ENCODE data around the gene CDK18. TPM values are rescaled to one million over a fixed set of nuclear protein-coding genes. Genes with fewer than 3 reads are reported as not detected.

The CDK18 gene
- total RNA-seq, 6 experiments from 2014 or later = 0.33 to 2.9 (median 1.7) TPM

GRCh38 chr1:205523261-205523890 lies 18.9 kb downstream of the CDK18 start:
- Mint-ChIP-seq H3K9me3 (no peaks in the 10 kb centered on the region), H3K4me3 (no peak overlapping the region), H3K27me3 (ENCODE audit: insufficient read depth) (peaks cover 27% of the 10 kb centered on the region), H3K36me3 (ENCODE audit: low read depth) (no peaks in the 10 kb centered on the region), H3K4me1 (ENCODE audit: low read depth) (peaks cover 14% of the 10 kb centered on the region), H3K27ac (no peak overlapping the region)
- TF ChIP-seq CTCF (IDR thresholded peaks at IDR 0.05) = no peak
- DNase-seq = no peak

DNA sequence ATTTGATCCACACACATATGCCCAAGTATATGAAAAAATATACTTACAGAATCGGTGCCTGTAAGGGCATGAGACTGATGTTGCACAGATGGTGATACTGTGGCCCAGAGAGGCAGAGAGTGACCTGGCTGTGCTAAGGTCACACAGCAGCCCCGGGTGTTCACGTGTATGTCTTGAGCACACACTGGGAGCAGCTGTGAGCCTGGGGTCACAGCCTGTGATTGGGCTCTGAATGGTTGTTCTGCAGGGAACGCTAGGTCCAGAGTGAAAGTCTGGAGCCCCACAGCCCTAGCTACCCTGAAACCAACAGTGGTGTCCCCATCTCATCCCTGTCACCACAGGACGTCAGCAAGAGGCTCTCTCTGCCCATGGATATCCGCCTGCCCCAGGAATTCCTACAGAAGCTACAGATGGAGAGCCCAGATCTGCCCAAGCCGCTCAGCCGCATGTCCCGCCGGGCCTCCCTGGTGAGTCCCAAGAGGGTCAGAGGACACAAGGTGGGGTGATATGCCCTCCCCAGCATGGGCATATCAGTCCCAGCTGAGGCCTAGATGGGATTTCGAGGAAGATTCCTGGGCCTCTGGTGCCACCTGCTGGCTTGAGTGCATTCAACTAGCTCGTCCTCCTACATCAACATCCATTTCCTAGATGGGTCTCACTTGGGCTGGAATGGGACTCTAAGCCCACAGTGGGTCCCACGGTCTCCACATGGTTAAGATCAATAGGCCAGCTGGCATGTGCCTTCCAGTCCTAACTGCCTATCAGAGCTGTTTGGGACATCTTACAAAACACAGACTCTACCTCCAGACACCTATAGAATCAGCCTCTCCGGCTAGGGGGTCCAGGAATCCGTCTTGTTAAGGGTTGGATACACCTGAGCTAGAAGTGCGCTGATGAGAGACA lies 19.7 kb downstream of the CDK18 start:
- Mint-ChIP-seq H3K36me3 (ENCODE audit: low read depth) (no peaks in the 10 kb centered on the region), H3K4me1 (ENCODE audit: low read depth) (peaks cover 16% of the 10 kb centered on the region), H3K4me3 (no peak overlapping the region), H3K9me3 (no peaks in the 10 kb centered on the region), H3K27me3 (ENCODE audit: insufficient read depth) (peaks cover 24% of the 10 kb centered on the region), H3K27ac (no peak overlapping the region)
- DNase-seq = peak; percentile 44
- TF ChIP-seq CTCF (IDR thresholded peaks at IDR 0.05) = peak; percentile 87

GRCh38 chr1:205524794-205525101 lies 20.3 kb downstream of the CDK18 start:
- no peak for DNase-seq
- Mint-ChIP-seq H3K4me1 (ENCODE audit: low read depth) (peaks cover 15% of the 10 kb centered on the region), H3K27ac (no peak overlapping the region), H3K9me3 (no peaks in the 10 kb centered on the region), H3K27me3 (ENCODE audit: insufficient read depth) (peaks cover 18% of the 10 kb centered on the region), H3K4me3 (no peak overlapping the region), H3K36me3 (ENCODE audit: low read depth) (no peaks in the 10 kb centered on the region)
- no peak for TF ChIP-seq CTCF (IDR thresholded peaks at IDR 0.05)

GRCh38 chr1:205525495-205526285 lies 21.2 kb downstream of the CDK18 start:
- no peaks in the 10 kb centered on the region for H3K9me3 Mint-ChIP-seq
- no peak overlapping the region for H3K4me3 Mint-ChIP-seq
- H3K27ac Mint-ChIP-seq = no peak overlapping the region
- no peak for TF ChIP-seq CTCF (IDR thresholded peaks at IDR 0.05)
- peaks cover 17% of the 10 kb centered on the region for H3K27me3 Mint-ChIP-seq (ENCODE audit: insufficient read depth)
- no peak for DNase-seq
- H3K36me3 Mint-ChIP-seq (ENCODE audit: low read depth) = no peaks in the 10 kb centered on the region
- H3K4me1 Mint-ChIP-seq (ENCODE audit: low read depth) = peaks cover 15% of the 10 kb centered on the region

DNA sequence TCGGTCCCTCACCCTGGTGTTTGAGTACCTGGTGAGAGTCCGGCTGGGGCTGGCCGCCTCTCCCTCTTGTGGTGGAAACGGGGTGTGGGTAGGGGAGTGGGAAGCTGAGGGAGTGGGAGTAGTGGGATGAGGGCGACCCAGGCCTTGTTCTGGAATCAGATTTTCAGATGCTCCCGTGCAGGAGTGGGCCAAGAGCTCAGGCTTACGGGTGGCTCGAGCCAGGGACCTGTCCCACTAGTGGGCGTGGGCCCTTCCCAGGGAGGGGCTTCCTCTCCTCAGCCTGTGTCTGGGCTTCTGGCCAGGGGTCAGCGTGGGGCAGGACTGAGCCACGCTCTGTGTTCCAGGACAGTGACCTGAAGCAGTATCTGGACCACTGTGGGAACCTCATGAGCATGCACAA lies 22.0 kb downstream of the CDK18 start:
- no peaks in the 10 kb centered on the region for H3K36me3 Mint-ChIP-seq (ENCODE audit: low read depth)
- no peaks in the 10 kb centered on the region for H3K9me3 Mint-ChIP-seq
- no peak for DNase-seq

More for the DNA sequence above, 22.0 kb downstream of the CDK18 start:
- Mint-ChIP-seq H3K27me3 (ENCODE audit: insufficient read depth) (peaks cover 16% of the 10 kb centered on the region), H3K4me1 (ENCODE audit: low read depth) (peaks cover 15% of the 10 kb centered on the region), H3K4me3 (no peak overlapping the region), H3K27ac (no peak overlapping the region)
- no peak for TF ChIP-seq CTCF (IDR thresholded peaks at IDR 0.05)

Data from HFFc6 (cell line).